B cell (primary cell): Measurements from ENCODE around the gene TLE2. TPM values are rescaled to one million over a fixed set of nuclear protein-coding genes. Genes with fewer than 3 reads are reported as not detected.

Experiments used
- ATAC-seq: fragments of 200-7000 bp; cut with Tn5 transposase; one replicate; pipeline ENCODE4 v1.10.0; 2021; ENCODE audit warnings: low read depth, mild to moderate bottlenecking, moderate number of reproducible peaks, moderate library complexity
- CTCF ChIA-PET: fragments of 350-600 bp; sonication (Branson Sonifier 250); formaldehyde crosslinking; loops from one replicate; lab custom pipeline; 2021; ENCODE audit warnings: antibody characterized with exemption, inconsistent platforms; lab: Charles Lee
- POLR2A ChIA-PET: fragments of 350-600 bp; sonication (Branson Sonifier 250); formaldehyde crosslinking; loops from one replicate; lab custom pipeline; 2021; ENCODE audit warnings: antibody characterized with exemption; lab: Charles Lee
- DNase-seq: peaks from one replicate; pipeline ENCODE4 v3.0.0; 2013
- H2AFZ ChIP-seq: 2 replicates; pipeline ENCODE4 v1.6.1; 2012; ENCODE audit warnings: mild to moderate bottlenecking, low read depth, low read length; ENCODE audit not compliant: insufficient read depth, poor library complexity, severe bottlenecking
- H3K27ac ChIP-seq, 2 donors: 1 replicate in 1 of 2; 2 replicates in 1 of 2; pipeline ENCODE4 v1.5.1; 2012 to 2013; ENCODE audit warnings: low read length in 2 of 2, mild to moderate bottlenecking in 2 of 2, moderate library complexity in 1 of 2
- H3K27me3 ChIP-seq, 4 experiments: fragments of 200-600 bp in 1 of 4; sonication (generic) in 1 of 4; replicated peaks in 1 of 4; 1 replicate in 2 of 4; 2 replicates in 2 of 4; pipeline versions ENCODE4 v1.6.1 to v1.7.0; 2013 to 2016; ENCODE audit warnings: low read length in 3 of 4, mild to moderate bottlenecking in 2 of 4, mixed read lengths in 1 of 4, moderate library complexity in 1 of 4; ENCODE audit not compliant: insufficient read depth in 4 of 4, control insufficient read depth in 3 of 4; ENCODE audit errors: control extremely low read depth in 1 of 4
- H3K36me3 ChIP-seq, 2 experiments: replicated peaks in 1 of 2; 1 replicate in 1 of 2; 2 replicates in 1 of 2; pipeline versions ENCODE4 v1.6.1 to v1.7.1; 2013; ENCODE audit warnings: low read length in 1 of 2; ENCODE audit not compliant: insufficient read depth in 2 of 2, control insufficient read depth in 1 of 2; ENCODE audit errors: control extremely low read depth in 1 of 2, extremely low read depth in 1 of 2
- H3K4me1 ChIP-seq, 2 donors: fragments of 200-600 bp in 1 of 2; sonication (generic) in 1 of 2; 1 replicate in 1 of 2; 2 replicates in 1 of 2; pipeline versions ENCODE4 v1.5.1 to v1.6.1; 2013 to 2017; ENCODE audit warnings: low read length in 2 of 2; ENCODE audit not compliant: control insufficient read depth in 2 of 2, insufficient read depth in 2 of 2
- H3K4me2 ChIP-seq: replicated peaks from 2 replicates; pipeline ENCODE3; 2012; ENCODE audit warnings: mild to moderate bottlenecking, low read depth, low read length; ENCODE audit not compliant: poor library complexity, severe bottlenecking
- H3K4me3 ChIP-seq, 5 experiments: fragments of 200-600 bp in 1 of 5; sonication (generic) in 1 of 5; 1 replicate in 3 of 5; 2 replicates in 2 of 5; pipeline versions ENCODE4 v1.5.1 to v1.7.0; 2011 to 2016; ENCODE audit warnings: low read length in 4 of 5, mild to moderate bottlenecking in 4 of 5, low read depth in 2 of 5, control low read depth in 1 of 5, moderate library complexity in 1 of 5; ENCODE audit not compliant: insufficient read depth in 1 of 5; ENCODE audit errors: control extremely low read depth in 1 of 5, extremely low read depth in 1 of 5
- H3K79me2 ChIP-seq: fragments of 200-600 bp; sonication (generic); one replicate; pipeline ENCODE4 v1.6.0; 2016; ENCODE audit warnings: low read length; ENCODE audit not compliant: control insufficient read depth, insufficient read depth
- H3K9ac ChIP-seq: fragments of 200-600 bp; sonication (generic); 2 replicates; pipeline ENCODE4 v1.6.1; 2017; ENCODE audit warnings: mild to moderate bottlenecking, low read length, moderate library complexity
- H3K9me3 ChIP-seq, 3 donors: one replicate each; pipeline versions ENCODE4 v1.6.1 to v1.7.1; 2013; ENCODE audit warnings: low read length in 2 of 3; ENCODE audit not compliant: control insufficient read depth in 2 of 3, insufficient read depth in 1 of 3; ENCODE audit errors: control extremely low read depth in 1 of 3
- H4K20me1 ChIP-seq: 2 replicates; pipeline ENCODE4 v1.6.0; 2012; ENCODE audit warnings: mild to moderate bottlenecking, low read length; ENCODE audit not compliant: insufficient read depth, control insufficient read depth, poor library complexity, severe bottlenecking
- H3K27ac Mint-ChIP-seq: one replicate; pipeline ENCODE4 v1.8.0; 2021; ENCODE audit warnings: mixed read lengths
- H3K27me3 Mint-ChIP-seq: one replicate; pipeline ENCODE4 v1.8.0; 2021; ENCODE audit warnings: mixed read lengths
- H3K4me1 Mint-ChIP-seq: one replicate; pipeline ENCODE4 v1.8.0; 2021; ENCODE audit warnings: mixed read lengths
- H3K4me3 Mint-ChIP-seq: one replicate; pipeline ENCODE4 v1.8.0; 2021; ENCODE audit warnings: mixed read lengths
- H3K9me3 Mint-ChIP-seq: one replicate; pipeline ENCODE4 v1.8.0; 2022; ENCODE audit warnings: mixed read lengths; ENCODE audit not compliant: insufficient read depth
- CTCF ChIP-seq: fragments of 200-600 bp; IDR thresholded peaks from one replicate; pipeline ENCODE4 v1.8.0; 2022; ENCODE audit warnings: antibody characterized with exemption, mild to moderate bottlenecking
- EZH2 ChIP-seq: IDR thresholded peaks from 2 replicates; pipeline ENCODE4 v1.6.1; 2012; ENCODE audit warnings: borderline replicate concordance, low read depth, mild to moderate bottlenecking, moderate library complexity, low read length; ENCODE audit not compliant: insufficient read depth, poor library complexity, severe bottlenecking
- WGBS: methylation state at CpG from one replicate; pipeline ENCODE4 v1.1.5; 2013; ENCODE audit warnings: missing lambda C conversion rate; ENCODE audit not compliant: insufficient coverage; 5-methylcytosine and 5-hydroxymethylcytosine counted together
- intact Hi-C: fragments of 100-400 bp; cut with micrococcal nuclease; formaldehyde crosslinking; loops from one replicate; pipeline ENCODE4 v1.10.0; 2022
- polyA plus RNA-seq: library from polyadenylated mRNA; depleted of rRNA; stranded (reverse); fragments of >200 nt; gene quantifications from 2 replicates; pipeline ENCODE4 v1.2.3, GENCODE V29; 2012
- total RNA-seq, 2 donors: library from RNA; stranded (reverse); fragments of 120-200 nt in 1 of 2; gene quantifications; 1 replicate in 1 of 2; 2 replicates in 1 of 2; pipeline versions ENCODE4 v1.2.3 to v1.2.4, GENCODE V29; 2013 to 2022

The TLE2 gene
- total and polyA plus RNA-seq, 2 donors (not counting 1 experiment from before 2014, with no cell fraction given), result 3.0 to 5.3 TPM

GRCh38 chr19:3039641-3040077 is 10.6 kb upstream of the TLE2 start:
- ChIA-PET POLR2A (interaction anchor here (0.6 kb wide), 1 partner anchor 1143 kb away, joined by 3 read pairs; no protein-coding TSS in a partner anchor), CTCF (no interaction called here)
- intact Hi-C loops, result no loop called here
- H4K20me1 ChIP-seq, result no peaks in the 10 kb centered on the region
- DNase-seq (no peak), ATAC-seq (no peak)
- no peak overlapping the region for H3K27ac ChIP-seq
- Mint-ChIP-seq H3K27me3 (peaks cover 5% of the 10 kb centered on the region), H3K4me3 (no peak overlapping the region), H3K4me1 (peaks cover 31% of the 10 kb centered on the region), H3K9me3 (no peaks in the 10 kb centered on the region), H3K27ac (peak overlapping the region; percentile 60)
- peaks cover 0 to 8% (median 0%) of the 10 kb centered on the region in 4 experiments for H3K27me3 ChIP-seq
- H3K4me3 ChIP-seq, result no peak overlapping the region
- H2AFZ ChIP-seq, result no peak overlapping the region
- no peaks in the 10 kb centered on the region for H3K79me2 ChIP-seq
- no peaks in the 10 kb centered on the region for H3K36me3 ChIP-seq
- WGBS, result 82% methylated on average over 6 of the region's 17 CpGs
- no peak overlapping the region for H3K4me2 ChIP-seq
- no peaks in the 10 kb centered on the region for H3K9me3 ChIP-seq
- TF ChIP-seq CTCF (no peak), EZH2 (no peak)
- H3K4me1 ChIP-seq, result peaks cover 12 to 27% of the 10 kb centered on the region in 2 donors
- no peak overlapping the region for H3K9ac ChIP-seq

- DNase-seq (no peak), ATAC-seq (no peak)
- Mint-ChIP-seq H3K9me3 (no peaks in the 10 kb centered on the region), H3K27me3 (peaks cover 5% of the 10 kb centered on the region), H3K27ac (peak overlapping the region; percentile 60), H3K4me3 (no peak overlapping the region), H3K4me1 (peaks cover 30% of the 10 kb centered on the region)
- Histone ChIP-seq H4K20me1 (no peaks in the 10 kb centered on the region), H3K79me2 (no peaks in the 10 kb centered on the region), H3K9ac (no peak overlapping the region), H3K4me3 (no peak overlapping the region), H3K9me3 (no peaks in the 10 kb centered on the region), H2AFZ (no peak overlapping the region), H3K27me3 (peaks cover 0 to 8% (median 0%) of the 10 kb centered on the region in 4 experiments), H3K36me3 (no peaks in the 10 kb centered on the region), H3K4me1 (peaks cover 15 to 30% of the 10 kb centered on the region in 2 donors), H3K4me2 (no peak overlapping the region), H3K27ac (no peak overlapping the region)
- TF ChIP-seq EZH2 (no peak), CTCF (no peak)
- POLR2A ChIA-PET, result interaction anchor here (0.6 to 0.8 kb wide), 2 partner anchors 27 to 1142 kb away, joined by 3 to 4 read pairs; no protein-coding TSS in a partner anchor
- CTCF ChIA-PET, result interaction anchor here (0.7 to 1.5 kb wide), 2 partner anchors 15 to 77 kb away, joined by 3 to 6 read pairs; no protein-coding TSS in a partner anchor
- intact Hi-C loops, result no loop called here
- WGBS, result 71% methylated on average over 3 of the region's 5 CpGs
Measured at GRCh38 chr19:3039125-3039524, 10.0 kb upstream of the TLE2 start.
